Esophagus muscularis mucosa (tissue), 4 donors: ENCODE measurements around the gene TMC7. TPM values are rescaled to one million over a fixed set of nuclear protein-coding genes. Genes with fewer than 3 reads are reported as not detected.
A peak's percentile ranks its signal among the peaks of the same experiment; 100 is the strongest.
"Not testable (repeated sequence)": the region's sequence is repeated elsewhere in the genome, so short reads cannot be mapped to it uniquely, and the experiment has no call there.

Source experiments
- DNase-seq: peaks from one replicate; pipeline ENCODE4 v3.0.0-alpha.2; 2017; ENCODE audit errors: extremely low spot score
- H3K27ac ChIP-seq, 4 donors: fragments of 200-600 bp; sonication (generic); replicated peaks in 1 of 4; 1 replicate in 3 of 4; 2 replicates in 1 of 4; pipeline ENCODE4 v1.5.1; 2016 to 2019; ENCODE audit warnings: mild to moderate bottlenecking in 1 of 4
- H3K27me3 ChIP-seq, 4 donors: fragments of 200-600 bp; sonication (generic); one replicate each; pipeline versions ENCODE4 v1.5.1 to v1.6.0; 2016 to 2019
- H3K36me3 ChIP-seq, 4 donors: fragments of 200-600 bp; sonication (generic); one replicate each; pipeline ENCODE4 v1.5.1; 2016 to 2019
- H3K4me1 ChIP-seq, 4 donors: fragments of 200-600 bp; sonication (generic); one replicate each; pipeline ENCODE4 v1.5.1; 2016 to 2019
- H3K4me3 ChIP-seq, 4 donors: fragments of 200-600 bp; sonication (generic); 1 replicate in 2 of 4; 2 replicates in 2 of 4; pipeline ENCODE4 v1.5.1; 2016 to 2019; ENCODE audit warnings: mild to moderate bottlenecking in 4 of 4, moderate library complexity in 1 of 4
- H3K9me3 ChIP-seq, 4 donors: fragments of 200-600 bp; sonication (generic); 1 replicate in 3 of 4; 2 replicates in 1 of 4; pipeline ENCODE4 v1.5.1; 2016 to 2019
- CTCF ChIP-seq, 3 experiments: fragments of 200-600 bp in 2 of 3; fragments of 450-650 bp in 1 of 3; sonication (generic) in 2 of 3; IDR thresholded peaks; one replicate each; pipeline ENCODE4 v1.5.1; 2017 to 2019; ENCODE audit warnings: antibody characterized with exemption in 3 of 3, mild to moderate bottlenecking in 2 of 3, moderate library complexity in 1 of 3
- EP300 ChIP-seq: sonication (generic); formaldehyde crosslinking; IDR thresholded peaks from one replicate; pipeline ENCODE4 v1.6.1; 2017; ENCODE audit warnings: antibody characterized with exemption
- POLR2A ChIP-seq: fragments of 450-650 bp; IDR thresholded peaks from one replicate; pipeline ENCODE4 v1.6.1; 2017; ENCODE audit warnings: antibody characterized with exemption, moderate library complexity, mild to moderate bottlenecking, low read depth
- POLR2AphosphoS5 ChIP-seq, 2 donors: sonication (generic); formaldehyde crosslinking; IDR thresholded peaks; one replicate each; pipeline ENCODE4 v1.6.1; 2017; ENCODE audit warnings: antibody characterized with exemption in 2 of 2
- WGBS: methylation state at CpG from one replicate; pipeline ENCODE4 v1.1.5; 2018; 5-methylcytosine and 5-hydroxymethylcytosine counted together
- intact Hi-C: fragments of 100-400 bp; cut with DNase I; formaldehyde crosslinking; loops from one replicate; pipeline ENCODE4 v1.15.1; 2023
- total RNA-seq, 4 donors: library from RNA; depleted of rRNA; stranded (reverse); fragments of >200 nt; gene quantifications; one replicate each; pipeline versions ENCODE4 v1.1.0 to v1.2.1, GENCODE V29; 2016

Gene TMC7
- total RNA-seq, 4 donors from 2014 or later, result 0.17 to 0.83 (median 0.56) TPM

- Histone ChIP-seq H3K27ac (no peak overlapping the region), H3K36me3 (no peaks in the 10 kb centered on the region), H3K4me3 (no peak overlapping the region), H3K27me3 (peaks cover 0 to 2% (median 0%) of the 10 kb centered on the region in 4 donors), H3K4me1 (peaks cover 0 to 8% (median 5%) of the 10 kb centered on the region in 4 donors), H3K9me3 (no peaks in the 10 kb centered on the region)
- TF ChIP-seq CTCF (IDR thresholded peaks at IDR 0.05) (no peak), POLR2A (no peak), EP300 (no peak), POLR2AphosphoS5 (IDR thresholded peaks at IDR 0.05) (no peak)
- intact Hi-C loops, result loop anchor here (2.0 to 5.0 kb wide), 2 partner anchors 38 to 169 kb away; partner anchors contain the start of gene ARL6IP1
- no peak for DNase-seq
- 79% methylated on average over 4 of the region's 4 CpGs for WGBS
Observed at GRCh38 chr16:18969855-18970240, 13.9 kb upstream of the TMC7 start.

GRCh38 chr16:18975109-18975508 is 8.6 kb upstream of the TMC7 start:
- no peaks in the 10 kb centered on the region for H3K9me3 ChIP-seq
- H3K4me3 ChIP-seq, result no peak overlapping the region
- intact Hi-C loops, result no loop called here
- no peak for TF ChIP-seq POLR2A
- no peaks in the 10 kb centered on the region for H3K36me3 ChIP-seq
- H3K27ac ChIP-seq, result no peak overlapping the region
- no peak for DNase-seq
- no peaks in the 10 kb centered on the region for H3K4me1 ChIP-seq
- H3K27me3 ChIP-seq, result peaks cover 0 to 31% (median 0%) of the 10 kb centered on the region in 4 donors
- 57% methylated on average over 3 of the region's 3 CpGs for WGBS

- TF ChIP-seq POLR2A (no peak), CTCF (IDR thresholded peaks at IDR 0.05) (no peak), POLR2AphosphoS5 (IDR thresholded peaks at IDR 0.05) (no peak), EP300 (no peak)
- Histone ChIP-seq H3K4me1 (peaks cover 3 to 14% (median 12%) of the 10 kb centered on the region in 4 donors), H3K9me3 (no peaks in the 10 kb centered on the region), H3K4me3 (no peak overlapping the region), H3K27ac (no peak overlapping the region), H3K36me3 (no peaks in the 10 kb centered on the region), H3K27me3 (peaks cover 0 to 39% (median 0%) of the 10 kb centered on the region in 4 donors)
- intact Hi-C loops, result loop anchor here (5.0 kb wide), 2 partner anchors 92 to 397 kb away; no protein-coding TSS in a partner anchor
- WGBS, result 68% methylated on average over 2 of the region's 2 CpGs
- no peak for DNase-seq
Observed at GRCh38 chr16:18979936-18980335, 3.8 kb upstream of the TMC7 start.

- peaks cover 6 to 14% (median 12%) of the 10 kb centered on the region in 4 donors for H3K4me1 ChIP-seq
- TF ChIP-seq POLR2AphosphoS5 (IDR thresholded peaks at IDR 0.05), result no peak
- no peak for TF ChIP-seq CTCF (IDR thresholded peaks at IDR 0.05)
- TF ChIP-seq EP300, result no peak
- no peaks in the 10 kb centered on the region for H3K9me3 ChIP-seq
- H3K4me3 ChIP-seq, result peak overlapping the region; percentile 58 to 77 (median 68)
- no peaks in the 10 kb centered on the region for H3K36me3 ChIP-seq
- H3K27me3 ChIP-seq, result peaks cover 0 to 11% (median 0%) of the 10 kb centered on the region in 4 donors
- intact Hi-C loops, result loop anchor here (5.0 kb wide), 2 partner anchors 88 to 393 kb away; no protein-coding TSS in a partner anchor
- H3K27ac ChIP-seq, result peak overlapping the region in 3 of 4 donors; percentile 76 to 82 (median 78)
- WGBS, result 69% methylated on average over 11 of the region's 11 CpGs
- no peak for DNase-seq
Observed at GRCh38 chr16:18984435-18985005, 786 bp downstream of the TMC7 start.

- Histone ChIP-seq H3K4me1 (peaks cover 6 to 14% (median 12%) of the 10 kb centered on the region in 4 donors), H3K27me3 (peaks cover 0 to 11% (median 0%) of the 10 kb centered on the region in 4 donors)
- H3K27ac ChIP-seq, H3K4me3 ChIP-seq, intact Hi-C loops, DNase-seq, H3K9me3 ChIP-seq, H3K36me3 ChIP-seq: not testable (repeated sequence)
- WGBS, result 90% methylated on average over 1 of the region's 1 CpG
Observed at GRCh38 chr16:18985256-18985655, 1.5 kb downstream of the TMC7 start.

- H3K27ac ChIP-seq, H3K9me3 ChIP-seq, intact Hi-C loops, H3K4me1 ChIP-seq, H3K4me3 ChIP-seq, H3K27me3 ChIP-seq, DNase-seq, H3K36me3 ChIP-seq: not testable (repeated sequence)
- 96% methylated on average over 7 of the region's 9 CpGs for WGBS
Observed at GRCh38 chr16:18991731-18992130, 8.0 kb downstream of the TMC7 start.

GRCh38 chr16:18993531-18993930 is 9.8 kb downstream of the TMC7 start:
- H3K36me3 ChIP-seq, H3K27me3 ChIP-seq, DNase-seq, H3K4me3 ChIP-seq, H3K9me3 ChIP-seq, H3K4me1 ChIP-seq, H3K27ac ChIP-seq, intact Hi-C loops: not testable (repeated sequence)
- WGBS, result 82% methylated on average over 3 of the region's 3 CpGs

- H3K27ac ChIP-seq, H3K9me3 ChIP-seq, H3K27me3 ChIP-seq, H3K36me3 ChIP-seq, H3K4me3 ChIP-seq, H3K4me1 ChIP-seq, DNase-seq, intact Hi-C loops: not testable (repeated sequence)
- WGBS, result 77% methylated on average over 7 of the region's 7 CpGs
Observed at GRCh38 chr16:18994181-18994580, 10.4 kb downstream of the TMC7 start.

GRCh38 chr16:18995406-18995805 is 11.7 kb downstream of the TMC7 start:
- H3K4me1 ChIP-seq, intact Hi-C loops, H3K36me3 ChIP-seq, DNase-seq, H3K27me3 ChIP-seq, H3K4me3 ChIP-seq, H3K9me3 ChIP-seq, H3K27ac ChIP-seq: not testable (repeated sequence)
- WGBS, result 81% methylated on average over 11 of the region's 12 CpGs
